Keratinocyte (primary cell): ENCODE data around the gene GPR183. TPM values are rescaled to one million over a fixed set of nuclear protein-coding genes. Genes with fewer than 3 reads are reported as not detected.

Experiments used
- DNase-seq: peaks from one replicate; pipeline ENCODE4 v3.0.0-alpha.2; 2011; ENCODE audit warnings: low read depth, missing footprints, low spot score
- FAIRE-seq: peaks from 2 replicates; lab custom pipeline; 2011; peaks lifted over from hg19 to GRCh38; lab: Jason Lieb, UNC
- H2AFZ ChIP-seq: 2 replicates; pipeline ENCODE4 v1.6.0; 2012; ENCODE audit warnings: low read length, control low read depth, inconsistent platforms; ENCODE audit not compliant: control insufficient read depth
- H3K27ac ChIP-seq: 2 replicates; pipeline ENCODE4 v1.5.1; 2011; ENCODE audit warnings: low read length; ENCODE audit not compliant: control insufficient read depth, insufficient read depth
- H3K27me3 ChIP-seq: 3 replicates; pipeline ENCODE4 v1.6.0; 2011; ENCODE audit warnings: low read length; ENCODE audit not compliant: control insufficient read depth, insufficient read depth; ENCODE audit errors: extremely low read depth
- H3K36me3 ChIP-seq, 2 experiments: 2 replicates in 1 of 2; 3 replicates in 1 of 2; pipeline ENCODE4 v1.5.1; 2011; ENCODE audit warnings: low read length in 2 of 2, mild to moderate bottlenecking in 1 of 2; ENCODE audit not compliant: control insufficient read depth in 2 of 2, insufficient read depth in 2 of 2; ENCODE audit errors: extremely low read depth in 1 of 2
- H3K4me1 ChIP-seq: 3 replicates; pipeline ENCODE4 v1.5.1; 2011; ENCODE audit warnings: low read length; ENCODE audit not compliant: control insufficient read depth, insufficient read depth; ENCODE audit errors: extremely low read depth
- H3K4me2 ChIP-seq: 3 replicates; pipeline ENCODE4 v1.6.0; 2011; ENCODE audit warnings: low read depth, low read length; ENCODE audit not compliant: control insufficient read depth, insufficient read depth; ENCODE audit errors: extremely low read depth
- H3K4me3 ChIP-seq, 3 experiments: fragments of 200-600 bp in 1 of 3; sonication (generic) in 1 of 3; 2 replicates in 2 of 3; 3 replicates in 1 of 3; pipeline ENCODE4 v1.5.1; 2011 to 2016; ENCODE audit warnings: low read length in 3 of 3, mild to moderate bottlenecking in 3 of 3, control low read depth in 2 of 3, inconsistent platforms in 1 of 3, low read depth in 1 of 3, mixed read lengths in 1 of 3, mixed run types in 1 of 3, moderate library complexity in 1 of 3; ENCODE audit not compliant: control insufficient read depth in 2 of 3, insufficient read depth in 2 of 3; ENCODE audit errors: extremely low read depth in 1 of 3
- H3K79me2 ChIP-seq: 2 replicates; pipeline ENCODE4 v1.6.0; 2012; ENCODE audit warnings: low read length; ENCODE audit not compliant: control insufficient read depth, insufficient read depth
- H3K9ac ChIP-seq: 3 replicates; pipeline ENCODE4 v1.6.0; 2011; ENCODE audit warnings: low read length; ENCODE audit not compliant: control insufficient read depth, insufficient read depth; ENCODE audit errors: extremely low read depth
- H3K9me1 ChIP-seq: 3 replicates; pipeline ENCODE4 v1.6.0; 2011; ENCODE audit warnings: low read length; ENCODE audit not compliant: control insufficient read depth, insufficient read depth; ENCODE audit errors: extremely low read depth
- H3K9me3 ChIP-seq: 2 replicates; pipeline ENCODE4 v1.5.1; 2012; ENCODE audit warnings: low read depth, low read length; ENCODE audit not compliant: control insufficient read depth
- H4K20me1 ChIP-seq: 3 replicates; pipeline ENCODE4 v1.6.0; 2011; ENCODE audit warnings: low read length; ENCODE audit not compliant: control insufficient read depth, insufficient read depth; ENCODE audit errors: extremely low read depth
- EZH2 ChIP-seq: IDR thresholded peaks from one replicate; pipeline ENCODE4 v1.6.1; 2012; ENCODE audit warnings: inconsistent platforms, mild to moderate bottlenecking, low read length, moderate library complexity
- dilution Hi-C: fragments of 300-500 bp; cut with MboI; formaldehyde crosslinking; loops from one replicate; pipeline ENCODE4 v1.7.0; 2020; ENCODE audit warnings: low sequenced_read_pairs; ENCODE audit not compliant: extremely low pct_ligation_motif_present
- polyA plus RNA-seq, 5 experiments: library from polyadenylated mRNA; depleted of rRNA in 3 of 5; stranded (reverse) in 3 of 5; stranded (forward) in 1 of 5; unstranded in 1 of 5; fragments of >200 nt; gene quantifications; 1 replicate in 1 of 5; 2 replicates in 3 of 5; 3 replicates in 1 of 5; pipeline versions ENCODE4 v1.2.1 to v1.2.3, GENCODE V29; 2011 to 2012; ENCODE audit warnings: missing spikeins in 2 of 5, low read depth in 1 of 5, low replicate concordance in 1 of 5
- TF ChIP-seq, protein P1 (sequence below), 3 experiments: IDR thresholded peaks in 1 of 3; conservative IDR thresholded peaks in 1 of 3; optimal IDR thresholded peaks in 1 of 3; 2 replicates in 2 of 3; 3 replicates in 1 of 3; pipeline versions ENCODE3 to v1.5.1; 2011; ENCODE audit warnings: low read length in 3 of 3, mild to moderate bottlenecking in 3 of 3, moderate library complexity in 2 of 3, control low read depth in 1 of 3, inconsistent platforms in 1 of 3; ENCODE audit not compliant: insufficient read depth in 2 of 3; ENCODE audit errors: extremely low read depth in 1 of 3

GPR183 gene
- polyA plus RNA-seq, 1 donor (not counting 4 experiments of a cell fraction or from before 2014, with no cell fraction given) = not detected

DNA sequence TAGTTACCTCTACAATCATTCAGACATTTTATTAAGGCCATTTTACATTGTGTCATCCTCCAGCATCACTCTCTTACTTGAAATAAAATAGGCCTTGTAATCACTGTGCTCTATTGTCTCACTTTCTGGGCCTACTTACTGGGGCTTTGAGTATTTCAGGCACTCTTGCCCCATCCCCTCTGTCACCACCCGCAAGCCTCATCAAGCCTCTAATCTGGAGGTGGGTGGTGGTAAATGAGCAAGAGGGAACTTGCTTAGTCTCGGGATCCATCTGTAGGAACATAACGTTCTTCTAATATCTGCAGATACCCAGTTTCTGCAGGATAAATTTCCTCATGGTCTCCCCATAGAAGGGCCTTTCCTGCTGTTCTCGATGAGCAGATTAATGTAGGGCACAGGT, 29.6 kb downstream of the GPR183 start:
- no peak for DNase-seq
- Histone ChIP-seq H3K4me2 (no peak overlapping the region), H3K27me3 (no peaks in the 10 kb centered on the region), H2AFZ (no peak overlapping the region), H4K20me1 (no peaks in the 10 kb centered on the region), H3K79me2 (peaks cover 1% of the 10 kb centered on the region), H3K4me3 (no peak overlapping the region), H3K4me1 (no peaks in the 10 kb centered on the region), H3K9me1 (no peaks in the 10 kb centered on the region), H3K9ac (no peak overlapping the region), H3K9me3 (no peaks in the 10 kb centered on the region), H3K36me3 (peaks cover 0 to 8% of the 10 kb centered on the region in 2 experiments), H3K27ac (no peak overlapping the region)
- FAIRE-seq = no peak
- TF ChIP-seq EZH2 = no peak
- TF ChIP-seq, protein P1, sequence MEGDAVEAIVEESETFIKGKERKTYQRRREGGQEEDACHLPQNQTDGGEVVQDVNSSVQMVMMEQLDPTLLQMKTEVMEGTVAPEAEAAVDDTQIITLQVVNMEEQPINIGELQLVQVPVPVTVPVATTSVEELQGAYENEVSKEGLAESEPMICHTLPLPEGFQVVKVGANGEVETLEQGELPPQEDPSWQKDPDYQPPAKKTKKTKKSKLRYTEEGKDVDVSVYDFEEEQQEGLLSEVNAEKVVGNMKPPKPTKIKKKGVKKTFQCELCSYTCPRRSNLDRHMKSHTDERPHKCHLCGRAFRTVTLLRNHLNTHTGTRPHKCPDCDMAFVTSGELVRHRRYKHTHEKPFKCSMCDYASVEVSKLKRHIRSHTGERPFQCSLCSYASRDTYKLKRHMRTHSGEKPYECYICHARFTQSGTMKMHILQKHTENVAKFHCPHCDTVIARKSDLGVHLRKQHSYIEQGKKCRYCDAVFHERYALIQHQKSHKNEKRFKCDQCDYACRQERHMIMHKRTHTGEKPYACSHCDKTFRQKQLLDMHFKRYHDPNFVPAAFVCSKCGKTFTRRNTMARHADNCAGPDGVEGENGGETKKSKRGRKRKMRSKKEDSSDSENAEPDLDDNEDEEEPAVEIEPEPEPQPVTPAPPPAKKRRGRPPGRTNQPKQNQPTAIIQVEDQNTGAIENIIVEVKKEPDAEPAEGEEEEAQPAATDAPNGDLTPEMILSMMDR (optimal IDR thresholded peaks at IDR 0.05 in 1 of 3, IDR thresholded peaks at IDR 0.05 in 1 of 3, conservative IDR thresholded peaks at IDR 0.05 in 1 of 3; ENCODE audit: extremely low read depth in 1 of 3, insufficient read depth in 2 of 3, low read length in 3 of 3) = no peak
- dilution Hi-C loops = no loop called here

DNA sequence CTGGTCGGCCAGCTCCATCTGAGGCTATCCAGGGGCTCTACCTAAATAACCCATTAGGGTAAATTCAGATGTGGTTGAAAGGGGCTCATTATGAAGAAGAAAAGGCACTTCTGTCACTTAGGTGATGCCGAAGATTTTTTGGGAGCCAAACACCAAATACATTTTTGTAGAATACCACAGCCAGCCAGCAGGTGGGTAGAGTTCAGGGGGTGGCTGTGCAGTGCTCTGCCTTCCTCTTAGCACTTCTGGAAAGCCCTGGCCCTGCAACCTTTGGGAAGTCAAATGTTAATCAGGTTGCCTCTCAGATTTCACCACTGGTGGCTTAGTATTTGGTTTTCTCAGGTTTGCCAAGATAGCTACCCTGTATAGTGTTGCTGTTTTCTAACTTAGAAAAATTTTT, 30.5 kb downstream of the GPR183 start:
- no peak overlapping the region for H3K9ac ChIP-seq
- no peaks in the 10 kb centered on the region for H3K27me3 ChIP-seq
- DNase-seq (no peak), FAIRE-seq (no peak)
- H3K4me3 ChIP-seq = no peak overlapping the region
- no peaks in the 10 kb centered on the region for H3K9me1 ChIP-seq
- dilution Hi-C loops = no loop called here
- H4K20me1 ChIP-seq = no peaks in the 10 kb centered on the region
- TF ChIP-seq, protein P1 (optimal IDR thresholded peaks at IDR 0.05 in 1 of 3, IDR thresholded peaks at IDR 0.05 in 1 of 3, conservative IDR thresholded peaks at IDR 0.05 in 1 of 3; ENCODE audit: extremely low read depth in 1 of 3, insufficient read depth in 2 of 3, low read length in 3 of 3) = no peak
- TF ChIP-seq EZH2 = no peak
- H3K9me3 ChIP-seq = no peaks in the 10 kb centered on the region
- no peak overlapping the region for H2AFZ ChIP-seq
- H3K36me3 ChIP-seq = peaks cover 0 to 8% of the 10 kb centered on the region in 2 experiments
- no peak overlapping the region for H3K27ac ChIP-seq
- H3K79me2 ChIP-seq = peaks cover 4% of the 10 kb centered on the region
- no peaks in the 10 kb centered on the region for H3K4me1 ChIP-seq
- no peak overlapping the region for H3K4me2 ChIP-seq
